HCT116 (cell line): Measurements from ENCODE around the gene ESYT3. TPM values are rescaled to one million over a fixed set of nuclear protein-coding genes. Genes with fewer than 3 reads are reported as not detected.

Source experiments
- ATAC-seq: fragments of 200-7000 bp; cut with Tn5 transposase; 2 replicates; pipeline ENCODE4 v1.9.1; 2020; ENCODE audit warnings: mild to moderate bottlenecking, moderate library complexity
- BruUV-seq: library from RNA; stranded (reverse); fragments of 400-500 nt; replicated peaks from 2 replicates; lab custom pipeline; 2021; lab: Mats Ljungman, UMichigan
- CTCF ChIA-PET: fragments of 300-600 bp; sonication (Branson Sonifier 250); formaldehyde crosslinking; loops from one replicate; lab custom pipeline; 2021; ENCODE audit warnings: antibody characterized with exemption; lab: Charles Lee
- POLR2A ChIA-PET: fragments of 300-600, 350-600 bp; sonication (Branson Sonifier 250); formaldehyde crosslinking; loops from one replicate; lab custom pipeline; 2021; ENCODE audit warnings: antibody characterized with exemption; lab: Charles Lee
- RAD21 ChIA-PET, 2 experiments: fragments of 300-600 bp; sonication (Branson Sonifier 250); formaldehyde crosslinking; loops; one replicate each; lab custom pipeline; 2023; ENCODE audit warnings: low total read pairs in 2 of 2; ENCODE audit not compliant: uncharacterized antibody in 2 of 2, unreplicated experiment in 2 of 2, low non-redundant PET in 1 of 2; lab: Charles Lee
- DNase-seq: peaks from one replicate; pipeline ENCODE4 v3.0.0-alpha.2; 2010; ENCODE audit warnings: low read depth, low spot score
- H2AFZ ChIP-seq: fragments of 200-600 bp; shearing (Covaris generic), sonication (generic); 2 replicates; pipeline ENCODE4 v1.6.1; 2017; ENCODE audit warnings: low read depth, mixed run types, mixed read lengths, antibody characterized with exemption, low read length; ENCODE audit not compliant: poor library complexity, severe bottlenecking
- H3K27ac ChIP-seq: 2 replicates; pipeline ENCODE4 v1.5.1; 2012; ENCODE audit warnings: low read depth, low read length
- H3K27me3 ChIP-seq: fragments of 200-600 bp; sonication (generic); 2 replicates; pipeline ENCODE4 v1.6.1; 2016; ENCODE audit warnings: mixed run types, low read length, mixed read lengths; ENCODE audit not compliant: insufficient read depth
- H3K36me3 ChIP-seq, 2 experiments: fragments of 200-500 bp in 1 of 2; fragments of 200-600 bp in 1 of 2; sonication (Bioruptor generic) in 1 of 2; sonication (generic) in 1 of 2; 2 replicates each; pipeline versions ENCODE4 v1.5.1 to v1.6.1; 2014 to 2016; ENCODE audit warnings: low read length in 2 of 2, inconsistent platforms in 1 of 2, mixed read lengths in 1 of 2, mixed run types in 1 of 2; ENCODE audit not compliant: insufficient read depth in 2 of 2, control insufficient read depth in 1 of 2
- H3K4me1 ChIP-seq, 2 experiments: fragments of 200-600 bp in 1 of 2; sonication (generic) in 1 of 2; 2 replicates each; pipeline versions ENCODE4 v1.5.1 to v1.6.1; 2012 to 2017; ENCODE audit warnings: low read length in 2 of 2, inconsistent platforms in 1 of 2, mild to moderate bottlenecking in 1 of 2, mixed read lengths in 1 of 2, mixed run types in 1 of 2, moderate library complexity in 1 of 2; ENCODE audit not compliant: insufficient read depth in 2 of 2, control insufficient read depth in 1 of 2
- H3K4me2 ChIP-seq: fragments of 200-600 bp; sonication (generic); 2 replicates; pipeline ENCODE4 v1.6.1; 2017; ENCODE audit warnings: mixed run types, low read length, mixed read lengths
- H3K4me3 ChIP-seq, 2 experiments: fragments of 200-600 bp in 1 of 2; sonication (generic) in 1 of 2; replicated peaks in 1 of 2; 2 replicates each; pipeline ENCODE4 v1.5.1; 2011 to 2016; ENCODE audit warnings: low read length in 2 of 2, control low read depth in 1 of 2, low read depth in 1 of 2, mild to moderate bottlenecking in 1 of 2, mixed read lengths in 1 of 2, mixed run types in 1 of 2
- H3K79me2 ChIP-seq: fragments of 200-600 bp; sonication (generic); 2 replicates; pipeline ENCODE4 v1.6.1; 2017; ENCODE audit warnings: mild to moderate bottlenecking, mixed run types, low read length, moderate library complexity, mixed read lengths; ENCODE audit not compliant: insufficient read depth
- H3K9ac ChIP-seq: fragments of 200-600 bp; sonication (generic); 2 replicates; pipeline ENCODE4 v1.6.1; 2016; ENCODE audit warnings: low read length, mixed read lengths
- H3K9me2 ChIP-seq: fragments of 200-600 bp; sonication (generic), shearing (Covaris generic); 2 replicates; pipeline ENCODE4 v1.6.1; 2017; ENCODE audit warnings: mixed run types, mild to moderate bottlenecking, moderate library complexity; ENCODE audit not compliant: insufficient read depth
- H3K9me3 ChIP-seq, 2 experiments: fragments of 200-500 bp in 1 of 2; fragments of 200-600 bp in 1 of 2; sonication (Bioruptor generic) in 1 of 2; sonication (generic) in 1 of 2; 2 replicates each; pipeline ENCODE4 v1.6.1; 2014 to 2017; ENCODE audit warnings: low read length in 2 of 2, mixed read lengths in 2 of 2, inconsistent platforms in 1 of 2, low read depth in 1 of 2, mild to moderate bottlenecking in 1 of 2, mixed run types in 1 of 2, moderate library complexity in 1 of 2; ENCODE audit not compliant: control insufficient read depth in 1 of 2, insufficient read depth in 1 of 2
- H4K20me1 ChIP-seq: fragments of 200-600 bp; sonication (generic), shearing (Covaris generic); 2 replicates; pipeline ENCODE4 v1.6.1; 2017; ENCODE audit warnings: mixed run types, mild to moderate bottlenecking, moderate library complexity; ENCODE audit not compliant: insufficient read depth
- CEBPB ChIP-seq: IDR thresholded peaks from 2 replicates; pipeline ENCODE4 v1.6.1; 2012; ENCODE audit warnings: low read depth
- EGR1 ChIP-seq: IDR thresholded peaks from 2 replicates; pipeline ENCODE4 v1.6.1; 2012; ENCODE audit warnings: low read depth
- ELF1 ChIP-seq: IDR thresholded peaks from 2 replicates; pipeline ENCODE4 v1.6.1; 2012; ENCODE audit warnings: low read depth, borderline replicate concordance
- EZH2phosphoT487 ChIP-seq: fragments of 200-600 bp; IDR thresholded peaks from 2 replicates; pipeline ENCODE4 v1.6.1; 2018; ENCODE audit warnings: antibody characterized with exemption, borderline replicate concordance
- FOSL1 ChIP-seq: IDR thresholded peaks from 2 replicates; pipeline ENCODE4 v1.6.1; 2012; ENCODE audit warnings: low read depth
- JUND ChIP-seq: IDR thresholded peaks from 2 replicates; pipeline ENCODE4 v1.6.1; 2012
- POLR2A ChIP-seq: IDR thresholded peaks from 2 replicates; pipeline ENCODE4 v1.7.0; 2011; ENCODE audit warnings: borderline replicate concordance; ENCODE audit not compliant: insufficient read depth, insufficient read length; ENCODE audit errors: extremely low read depth
- POLR2AphosphoS5 ChIP-seq: IDR thresholded peaks from 2 replicates; pipeline ENCODE4 v1.6.1; 2011; ENCODE audit warnings: mild to moderate bottlenecking, low read depth, low read length, moderate library complexity
- RAD21 ChIP-seq: IDR thresholded peaks from 2 replicates; pipeline ENCODE4 v1.6.1; 2012; ENCODE audit warnings: low read depth, mild to moderate bottlenecking
- SIN3A ChIP-seq: IDR thresholded peaks from 2 replicates; pipeline ENCODE4 v1.6.1; 2012; ENCODE audit warnings: low read depth
- SP1 ChIP-seq: IDR thresholded peaks from 2 replicates; pipeline ENCODE4 v1.6.1; 2012; ENCODE audit warnings: low read depth
- SRF ChIP-seq: IDR thresholded peaks from 2 replicates; pipeline ENCODE4 v1.6.1; 2012; ENCODE audit warnings: low read depth
- TCF7L2 ChIP-seq: IDR thresholded peaks from 2 replicates; pipeline ENCODE4 v1.7.0; 2011; ENCODE audit warnings: borderline replicate concordance, inconsistent platforms; ENCODE audit not compliant: insufficient read depth, insufficient read length; ENCODE audit errors: extremely low read depth
- ZNF274 ChIP-seq: fragments of 200-500 bp; sonication (Bioruptor generic); IDR thresholded peaks from 2 replicates; pipeline ENCODE4 v1.6.1; 2014; ENCODE audit warnings: mild to moderate bottlenecking, low read depth, low read length, inconsistent platforms
- intact Hi-C: fragments of 100-400 bp; cut with micrococcal nuclease; formaldehyde crosslinking; loops from 2 replicates; pipeline ENCODE4 v1.10.0; 2022
- total RNA-seq: library from RNA; stranded (reverse); gene quantifications from one replicate; pipeline ENCODE4 v1.2.1, GENCODE V29; 2021; ENCODE audit not compliant: unreplicated experiment
- TF ChIP-seq, protein P1 (sequence below): IDR thresholded peaks from 2 replicates; pipeline ENCODE4 v1.6.1; 2012
- TF ChIP-seq, protein P2 (sequence below): IDR thresholded peaks from 2 replicates; pipeline ENCODE4 v1.6.1; 2012
- TF ChIP-seq, protein P3 (sequence below), 3 experiments: fragments of 200-600 bp in 1 of 3; sonication (generic) in 1 of 3; IDR thresholded peaks in 2 of 3; conservative IDR thresholded peaks in 1 of 3; 2 replicates each; pipeline ENCODE4 v1.5.1; 2012 to 2017; ENCODE audit warnings: low read depth in 2 of 3, low read length in 2 of 3, antibody characterized with exemption in 1 of 3, borderline replicate concordance in 1 of 3, control low read depth in 1 of 3, mild to moderate bottlenecking in 1 of 3, mixed read lengths in 1 of 3, mixed run types in 1 of 3, moderate library complexity in 1 of 3; ENCODE audit not compliant: insufficient read depth in 1 of 3

Gene ESYT3
- total RNA-seq, 1 experiment from 2014 or later, result 0.05 TPM

DNA sequence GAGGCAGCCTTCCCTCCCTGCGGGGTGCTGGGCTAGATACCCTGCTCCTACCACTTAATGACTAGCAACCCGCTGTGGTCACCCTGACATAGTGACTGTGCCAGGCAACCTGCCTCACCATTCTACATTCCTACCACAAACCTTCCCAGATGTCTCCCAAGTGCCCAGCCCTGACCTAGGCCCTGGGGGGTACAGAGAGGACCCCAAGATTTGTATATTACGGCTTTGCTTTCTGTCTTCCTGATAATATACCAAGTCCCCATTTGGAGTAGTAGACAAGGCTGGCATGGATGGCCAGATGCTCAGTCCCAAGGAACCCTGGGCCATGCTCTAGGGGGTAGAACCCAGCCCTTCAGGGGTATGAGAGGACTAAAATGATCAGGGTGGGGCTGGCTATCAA, 31.0 kb downstream of the ESYT3 start:
- CTCF ChIA-PET, result interaction anchor here (0.9 kb wide), 1 partner anchor 14 kb away, joined by 3 read pairs; no protein-coding TSS in a partner anchor

More for the DNA sequence above, 31.0 kb downstream of the ESYT3 start:
- Histone ChIP-seq H3K27me3 (no peaks in the 10 kb centered on the region), H3K9me2 (no peaks in the 10 kb centered on the region), H4K20me1 (no peaks in the 10 kb centered on the region), H3K27ac (no peak overlapping the region), H3K9me3 (no peaks in the 10 kb centered on the region), H2AFZ (no peak overlapping the region), H3K4me1 (peaks cover 0 to 6% of the 10 kb centered on the region in 2 experiments; a peak in 1 of 4 replicates), H3K4me3 (no peak overlapping the region), H3K79me2 (no peaks in the 10 kb centered on the region), H3K36me3 (no peaks in the 10 kb centered on the region), H3K4me2 (no peak overlapping the region), H3K9ac (no peak overlapping the region)
- ChIA-PET POLR2A (no interaction called here), RAD21 (no interaction called here)
- no TSS peak for BruUV-seq
- intact Hi-C loops, result no loop called here
- no peak for TF ChIP-seq POLR2A
- TF ChIP-seq, protein P1, sequence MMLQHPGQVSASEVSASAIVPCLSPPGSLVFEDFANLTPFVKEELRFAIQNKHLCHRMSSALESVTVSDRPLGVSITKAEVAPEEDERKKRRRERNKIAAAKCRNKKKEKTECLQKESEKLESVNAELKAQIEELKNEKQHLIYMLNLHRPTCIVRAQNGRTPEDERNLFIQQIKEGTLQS, result no peak
- no peak for TF ChIP-seq EGR1
- TF ChIP-seq ZNF274, result no peak
- no peak for TF ChIP-seq EZH2phosphoT487
- TF ChIP-seq FOSL1, result no peak
- TF ChIP-seq POLR2AphosphoS5, result no peak
- no peak for TF ChIP-seq RAD21
- TF ChIP-seq CEBPB, result no peak
- TF ChIP-seq SP1, result no peak
- no peak for TF ChIP-seq SIN3A
- no peak for TF ChIP-seq TCF7L2
- no peak for TF ChIP-seq JUND
- TF ChIP-seq, protein P2, sequence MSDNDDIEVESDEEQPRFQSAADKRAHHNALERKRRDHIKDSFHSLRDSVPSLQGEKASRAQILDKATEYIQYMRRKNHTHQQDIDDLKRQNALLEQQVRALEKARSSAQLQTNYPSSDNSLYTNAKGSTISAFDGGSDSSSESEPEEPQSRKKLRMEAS, result no peak
- TF ChIP-seq, protein P3, sequence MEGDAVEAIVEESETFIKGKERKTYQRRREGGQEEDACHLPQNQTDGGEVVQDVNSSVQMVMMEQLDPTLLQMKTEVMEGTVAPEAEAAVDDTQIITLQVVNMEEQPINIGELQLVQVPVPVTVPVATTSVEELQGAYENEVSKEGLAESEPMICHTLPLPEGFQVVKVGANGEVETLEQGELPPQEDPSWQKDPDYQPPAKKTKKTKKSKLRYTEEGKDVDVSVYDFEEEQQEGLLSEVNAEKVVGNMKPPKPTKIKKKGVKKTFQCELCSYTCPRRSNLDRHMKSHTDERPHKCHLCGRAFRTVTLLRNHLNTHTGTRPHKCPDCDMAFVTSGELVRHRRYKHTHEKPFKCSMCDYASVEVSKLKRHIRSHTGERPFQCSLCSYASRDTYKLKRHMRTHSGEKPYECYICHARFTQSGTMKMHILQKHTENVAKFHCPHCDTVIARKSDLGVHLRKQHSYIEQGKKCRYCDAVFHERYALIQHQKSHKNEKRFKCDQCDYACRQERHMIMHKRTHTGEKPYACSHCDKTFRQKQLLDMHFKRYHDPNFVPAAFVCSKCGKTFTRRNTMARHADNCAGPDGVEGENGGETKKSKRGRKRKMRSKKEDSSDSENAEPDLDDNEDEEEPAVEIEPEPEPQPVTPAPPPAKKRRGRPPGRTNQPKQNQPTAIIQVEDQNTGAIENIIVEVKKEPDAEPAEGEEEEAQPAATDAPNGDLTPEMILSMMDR (IDR thresholded peaks at IDR 0.05 in 2 of 3, conservative IDR thresholded peaks at IDR 0.05 in 1 of 3; ENCODE audit: borderline replicate concordance in 1 of 3, insufficient read depth in 1 of 3, low read depth in 2 of 3, low read length in 2 of 3), result no peak
- no peak for TF ChIP-seq SRF
- no peak for TF ChIP-seq ELF1
- DNase-seq (no peak), ATAC-seq (no peak)
